Bronchial epithelial cell (primary cell): ENCODE results near the gene KIT. TPM values are rescaled to one million over a fixed set of nuclear protein-coding genes. Genes with fewer than 3 reads are reported as not detected.

Source experiments
- DNase-seq: peaks from one replicate; pipeline ENCODE4 v3.0.0-alpha.2; 2010; ENCODE audit warnings: low read depth
- FAIRE-seq: peaks from 2 replicates; lab custom pipeline; 2011; peaks lifted over from hg19 to GRCh38; lab: Jason Lieb, UNC
- H3K27me3 ChIP-seq: 2 replicates; pipeline ENCODE4 v1.5.1; 2011; ENCODE audit warnings: low read length; ENCODE audit not compliant: control insufficient read depth, insufficient read depth
- H3K36me3 ChIP-seq: 2 replicates; pipeline ENCODE4 v1.5.1; 2011; ENCODE audit warnings: low read length; ENCODE audit not compliant: control insufficient read depth, insufficient read depth
- H3K4me3 ChIP-seq: 2 replicates; pipeline ENCODE4 v1.5.1; 2011; ENCODE audit warnings: mild to moderate bottlenecking, low read depth, low read length, control low read depth
- CTCF ChIP-seq: IDR thresholded peaks from 2 replicates; pipeline ENCODE4 v1.5.1; 2011; ENCODE audit warnings: mild to moderate bottlenecking, moderate library complexity, low read length, control low read depth, inconsistent platforms; ENCODE audit not compliant: insufficient read depth, severe bottlenecking
- total RNA-seq: library from RNA; depleted of rRNA; stranded (reverse); fragments of >200 nt; gene quantifications from 2 replicates; pipeline ENCODE4 v1.2.1, GENCODE V29; 2014

The KIT gene
- total RNA-seq, 1 donor from 2014 or later: under 0.01 TPM

GRCh38 chr4:54717694-54718093, 59.9 kb downstream of the KIT start:
- H3K4me3 ChIP-seq: no peak overlapping the region
- FAIRE-seq (no peak), DNase-seq (no peak)
- TF ChIP-seq CTCF: no peak
- H3K27me3 ChIP-seq: no peaks in the 10 kb centered on the region
- H3K36me3 ChIP-seq: no peaks in the 10 kb centered on the region

- H3K27me3 ChIP-seq: no peaks in the 10 kb centered on the region
These were observed 61.6 kb downstream of the KIT start for GRCh38 chr4:54719378-54719777.

GRCh38 chr4:54723220-54723619, 65.5 kb downstream of the KIT start:
- no peak for DNase-seq
- no peak for TF ChIP-seq CTCF
- no peaks in the 10 kb centered on the region for H3K36me3 ChIP-seq
- no peak overlapping the region for H3K4me3 ChIP-seq
- no peaks in the 10 kb centered on the region for H3K27me3 ChIP-seq
- FAIRE-seq: no peak

More at GRCh38 chr4:54719378-54719777, 61.6 kb downstream of the KIT start:
- DNase-seq (no peak), FAIRE-seq (no peak)
- H3K4me3 ChIP-seq: no peak overlapping the region
- TF ChIP-seq CTCF: no peak
- H3K36me3 ChIP-seq: no peaks in the 10 kb centered on the region

GRCh38 chr4:54723820-54724219, 66.1 kb downstream of the KIT start:
- no peaks in the 10 kb centered on the region for H3K27me3 ChIP-seq
- no peak overlapping the region for H3K4me3 ChIP-seq
- DNase-seq: no peak
- no peak for TF ChIP-seq CTCF
- no peaks in the 10 kb centered on the region for H3K36me3 ChIP-seq
- FAIRE-seq: no peak

- DNase-seq (no peak), FAIRE-seq (no peak)
- H3K36me3 ChIP-seq: no peaks in the 10 kb centered on the region
- no peak for TF ChIP-seq CTCF
- no peaks in the 10 kb centered on the region for H3K27me3 ChIP-seq
- no peak overlapping the region for H3K4me3 ChIP-seq
These were observed 69.2 kb downstream of the KIT start for GRCh38 chr4:54726907-54727306.

GRCh38 chr4:54727346-54727745, 69.6 kb downstream of the KIT start:
- peak; percentile 58 for FAIRE-seq
- no peaks in the 10 kb centered on the region for H3K27me3 ChIP-seq
- H3K4me3 ChIP-seq: no peak overlapping the region
- DNase-seq: no peak
- no peaks in the 10 kb centered on the region for H3K36me3 ChIP-seq
- no peak for TF ChIP-seq CTCF
